Stimulated activated CD4-positive, alpha-beta T cell treated with anti-CD3 and anti-CD28 coated beads, TNF-alpha, amount 100 ng/mL, for 1 hour (primary cell): ENCODE measurements around the gene TENT4B.
"Not testable (repeated sequence)": the region's sequence is repeated elsewhere in the genome, so short reads cannot be mapped to it uniquely, and the experiment has no call there.

ENCODE experiments used
- DNase-seq, 3 donors: peaks; one replicate each; pipeline ENCODE4 v3.0.0-alpha.2; 2020; ENCODE audit warnings: low read depth in 3 of 3, low spot score in 1 of 3

TENT4B gene

GRCh38 chr16:50154420-50154950 lies 1.4 kb downstream of the TENT4B start:
- DNase-seq: no peak

GRCh38 chr16:50155925-50156324 lies 2.8 kb downstream of the TENT4B start:
- DNase-seq: no peak

GRCh38 chr16:50156590-50156989 lies 3.5 kb downstream of the TENT4B start:
- no peak for DNase-seq

- DNase-seq: no peak
Measured at GRCh38 chr16:50160495-50161164, 7.5 kb downstream of the TENT4B start.

GRCh38 chr16:50161950-50162349 lies 8.8 kb downstream of the TENT4B start:
- no peak for DNase-seq

- no peak for DNase-seq
Measured at GRCh38 chr16:50165473-50165872, 12.4 kb downstream of the TENT4B start.

GRCh38 chr16:50166511-50167500 lies 13.7 kb downstream of the TENT4B start:
- DNase-seq: no peak

- DNase-seq: no peak
Measured at GRCh38 chr16:50167556-50167955, 14.4 kb downstream of the TENT4B start.

GRCh38 chr16:50169555-50170096 lies 16.5 kb downstream of the TENT4B start:
- no peak for DNase-seq

- DNase-seq: not testable (repeated sequence)
Measured at GRCh38 chr16:50171773-50172172, 18.7 kb downstream of the TENT4B start.

- DNase-seq: no peak
Measured at GRCh38 chr16:50172195-50172922, 19.3 kb downstream of the TENT4B start.

- DNase-seq: no peak
Measured at GRCh38 chr16:50173316-50173715, 20.2 kb downstream of the TENT4B start.

- no peak for DNase-seq
Measured at GRCh38 chr16:50178491-50178941, 25.4 kb downstream of the TENT4B start.

- DNase-seq: no peak
Measured at GRCh38 chr16:50182441-50182840, 29.3 kb downstream of the TENT4B start.

- no peak for DNase-seq
Measured at GRCh38 chr16:50183316-50183715, 30.2 kb downstream of the TENT4B start.

GRCh38 chr16:50185005-50185505 lies 31.9 kb downstream of the TENT4B start:
- no peak for DNase-seq

GRCh38 chr16:50188619-50189136 lies 35.6 kb downstream of the TENT4B start:
- DNase-seq: no peak

GRCh38 chr16:50190292-50190691 lies 37.2 kb downstream of the TENT4B start:
- DNase-seq: no peak

GRCh38 chr16:50192386-50193050 lies 39.4 kb downstream of the TENT4B start:
- no peak for DNase-seq

- no peak for DNase-seq
Measured at GRCh38 chr16:50193594-50193993, 40.5 kb downstream of the TENT4B start.
